ENCODE data around the gene HAO2. TPM values are rescaled to one million over a fixed set of nuclear protein-coding genes. Genes with fewer than 3 reads are reported as not detected.

HAO2 gene
- total RNA-seq, 1 donor from 2014 or later, result not detected

DNA sequence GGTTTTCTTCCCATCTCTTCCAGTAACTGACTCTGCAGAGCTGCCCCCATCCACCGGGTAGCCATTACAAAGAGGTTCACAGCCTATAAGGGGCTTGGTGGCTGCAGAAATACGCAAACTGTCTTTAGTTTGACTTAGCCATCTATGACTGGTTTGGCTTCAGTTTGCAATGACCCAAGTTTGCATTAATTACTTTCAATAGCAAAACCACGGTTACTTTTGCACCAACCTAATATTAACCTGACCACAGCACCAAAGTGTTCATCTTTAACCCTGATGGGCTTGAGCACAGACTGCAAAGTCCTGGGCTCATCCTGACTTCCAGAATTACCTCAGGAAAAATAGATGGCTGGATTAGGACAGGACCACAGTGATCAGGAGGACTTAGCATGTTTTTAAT is 2.2 kb upstream of the HAO2 start:
- peaks cover 30% of the 10 kb centered on the region for H3K27me3 Mint-ChIP-seq (ENCODE audit: low read depth)
- peaks cover 12% of the 10 kb centered on the region for H3K4me1 Mint-ChIP-seq (ENCODE audit: low read depth)
- H3K4me3 Mint-ChIP-seq (ENCODE audit: unreplicated experiment), result no peak overlapping the region
- no peak for TF ChIP-seq CTCF (IDR thresholded peaks at IDR 0.05)
- no peaks in the 10 kb centered on the region for H3K9me3 Mint-ChIP-seq (ENCODE audit: low read depth)
- no peak for DNase-seq (ENCODE audit: low spot score)
- H3K36me3 Mint-ChIP-seq (ENCODE audit: low read depth), result no peaks in the 10 kb centered on the region
- no peak overlapping the region for H3K27ac Mint-ChIP-seq (ENCODE audit: unreplicated experiment)

- Mint-ChIP-seq H3K27ac (ENCODE audit: unreplicated experiment) (no peak overlapping the region), H3K36me3 (ENCODE audit: low read depth) (no peaks in the 10 kb centered on the region), H3K4me3 (ENCODE audit: unreplicated experiment) (no peak overlapping the region), H3K4me1 (ENCODE audit: low read depth) (peaks cover 12% of the 10 kb centered on the region), H3K9me3 (ENCODE audit: low read depth) (no peaks in the 10 kb centered on the region), H3K27me3 (ENCODE audit: low read depth) (peaks cover 22% of the 10 kb centered on the region)
- peak; percentile 98 for TF ChIP-seq CTCF (IDR thresholded peaks at IDR 0.05)
- DNase-seq (ENCODE audit: low spot score), result no peak
Measured at GRCh38 chr1:119367432-119368124, 1.0 kb upstream of the HAO2 start.

DNA sequence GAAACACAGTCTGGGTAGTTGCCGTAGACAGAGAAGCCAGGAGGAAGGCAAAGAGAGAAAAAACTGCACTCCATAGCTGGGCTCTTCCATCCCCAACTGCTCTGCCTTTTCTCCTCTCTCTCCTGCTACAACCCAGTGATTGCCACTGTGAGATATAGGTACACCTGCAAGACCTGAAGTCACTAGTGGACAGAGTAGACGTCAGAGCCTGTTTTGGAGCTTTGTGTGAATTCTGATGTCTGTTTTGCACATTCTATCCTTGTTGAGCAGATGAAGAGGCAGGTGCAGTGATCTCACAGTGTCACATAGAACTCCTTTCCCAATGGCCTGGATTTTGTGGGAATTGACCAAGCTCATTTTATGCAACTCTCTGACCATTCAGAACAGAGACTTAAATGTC is 2.2 kb downstream of the HAO2 start:
- Mint-ChIP-seq H3K27ac (ENCODE audit: unreplicated experiment) (no peak overlapping the region), H3K9me3 (ENCODE audit: low read depth) (no peaks in the 10 kb centered on the region)

GRCh38 chr1:119371815-119372214 is 3.2 kb downstream of the HAO2 start:
- no peak for TF ChIP-seq CTCF (IDR thresholded peaks at IDR 0.05)
- H3K4me3 Mint-ChIP-seq (ENCODE audit: unreplicated experiment), result no peak overlapping the region
- H3K36me3 Mint-ChIP-seq (ENCODE audit: low read depth), result no peaks in the 10 kb centered on the region
- H3K27me3 Mint-ChIP-seq (ENCODE audit: low read depth), result peaks cover 28% of the 10 kb centered on the region
- no peaks in the 10 kb centered on the region for H3K9me3 Mint-ChIP-seq (ENCODE audit: low read depth)
- no peak overlapping the region for H3K27ac Mint-ChIP-seq (ENCODE audit: unreplicated experiment)
- DNase-seq (ENCODE audit: low spot score), result no peak
- peaks cover 21% of the 10 kb centered on the region for H3K4me1 Mint-ChIP-seq (ENCODE audit: low read depth)

More for the DNA sequence above, 2.2 kb downstream of the HAO2 start:
- Mint-ChIP-seq H3K27me3 (ENCODE audit: low read depth) (peaks cover 25% of the 10 kb centered on the region), H3K4me1 (ENCODE audit: low read depth) (peaks cover 21% of the 10 kb centered on the region), H3K36me3 (ENCODE audit: low read depth) (no peaks in the 10 kb centered on the region), H3K4me3 (ENCODE audit: unreplicated experiment) (no peak overlapping the region)
- TF ChIP-seq CTCF (IDR thresholded peaks at IDR 0.05), result no peak
- no peak for DNase-seq (ENCODE audit: low spot score)

DNA sequence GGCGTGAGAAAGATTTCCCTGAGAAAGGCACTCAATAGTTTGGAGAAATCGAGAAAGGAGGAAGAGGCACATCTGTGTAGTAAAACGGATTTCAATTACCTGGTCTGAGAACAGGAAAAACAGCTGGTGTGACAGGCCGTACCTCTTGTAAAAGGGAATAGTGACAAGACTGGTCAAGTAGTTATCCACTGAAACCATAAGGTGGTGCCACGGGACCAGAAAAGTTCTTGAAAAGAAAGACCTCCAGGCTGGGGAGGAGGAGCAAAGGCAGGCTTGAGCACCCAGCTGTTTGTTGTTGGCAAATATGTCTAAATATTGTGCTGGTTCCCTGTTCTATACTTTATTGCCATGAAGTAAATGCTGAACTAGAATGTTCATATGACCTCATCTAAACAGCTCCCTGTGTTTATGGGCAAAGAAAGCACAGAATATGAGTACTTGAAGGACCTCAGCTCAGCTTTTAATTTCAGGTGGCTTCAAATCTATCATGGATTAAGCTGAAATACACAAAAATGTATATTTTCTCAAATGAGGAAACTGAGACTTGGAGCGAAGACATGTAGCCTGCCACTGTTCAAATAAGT is 4.0 kb downstream of the HAO2 start:
- Mint-ChIP-seq H3K4me1 (ENCODE audit: low read depth) (peaks cover 21% of the 10 kb centered on the region), H3K27ac (ENCODE audit: unreplicated experiment) (no peak overlapping the region), H3K27me3 (ENCODE audit: low read depth) (peaks cover 28% of the 10 kb centered on the region), H3K9me3 (ENCODE audit: low read depth) (no peaks in the 10 kb centered on the region), H3K4me3 (ENCODE audit: unreplicated experiment) (no peak overlapping the region), H3K36me3 (ENCODE audit: low read depth) (no peaks in the 10 kb centered on the region)
- no peak for DNase-seq (ENCODE audit: low spot score)
- peak; percentile 76 for TF ChIP-seq CTCF (IDR thresholded peaks at IDR 0.05)

Measured in chondrocyte (in vitro differentiated cells).